Measurements from ENCODE around the gene DHDDS. TPM values are rescaled to one million over a fixed set of nuclear protein-coding genes. Genes with fewer than 3 reads are reported as not detected.

The DHDDS gene
- total and polyA plus RNA-seq, 2 of the 13 experiments (the other 11 are each of a cell fraction or from before 2014, with no cell fraction given) = 18.9 to 28.3 TPM

GRCh38 chr1:26500488-26501175, 68.5 kb downstream of the DHDDS start (continued):
- TF ChIP-seq ZBED4 (CRISPR knock-in tag; IDR thresholded peaks at IDR 0.05; ENCODE audit: borderline replicate concordance) (no peak), ZIK1 (CRISPR knock-in tag; IDR thresholded peaks at IDR 0.05; ENCODE audit: borderline replicate concordance, low read depth) (peak; percentile 31; the same call in 1 of the 2 replicates), NR3C1 (CRISPR knock-in tag; IDR thresholded peaks at IDR 0.05) (no peak), ZNF468 (CRISPR knock-in tag; IDR thresholded peaks at IDR 0.05) (peak; percentile 75; the same call in 1 of the 2 replicates), ZBTB7B (CRISPR knock-in tag; IDR thresholded peaks at IDR 0.05) (no peak; the same call in 1 of the 2 replicates), RARG (CRISPR knock-in tag; IDR thresholded peaks at IDR 0.05; ENCODE audit: low read depth) (no peak), ZNF121 (CRISPR knock-in tag; IDR thresholded peaks at IDR 0.05) (no peak), FOXC1 (CRISPR knock-in tag; IDR thresholded peaks at IDR 0.05; ENCODE audit: borderline replicate concordance) (peak; percentile 89), GABPA (IDR thresholded peaks at IDR 0.05; ENCODE audit: low read depth, low read length) (peak; percentile 41; the same call in 1 of the 2 replicates), GABPA (CRISPR knock-in tag; IDR thresholded peaks at IDR 0.05; ENCODE audit: low read depth) (no peak), ZNF431 (CRISPR knock-in tag; IDR thresholded peaks at IDR 0.05; ENCODE audit: borderline replicate concordance, low read depth) (peak; percentile 33; the same call in 1 of the 2 replicates), ADNP (CRISPR knock-in tag; IDR thresholded peaks at IDR 0.05) (no peak), ZNF709 (CRISPR knock-in tag; IDR thresholded peaks at IDR 0.05) (peak; percentile 90)
- TF ChIP-seq, protein P1, sequence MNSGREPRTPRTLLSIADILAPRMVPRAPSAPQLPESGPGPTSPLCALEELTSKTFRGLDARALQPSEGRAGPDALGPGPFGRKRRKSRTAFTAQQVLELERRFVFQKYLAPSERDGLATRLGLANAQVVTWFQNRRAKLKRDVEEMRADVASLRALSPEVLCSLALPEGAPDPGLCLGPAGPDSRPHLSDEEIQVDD (CRISPR knock-in tag; IDR thresholded peaks at IDR 0.05; ENCODE audit: borderline replicate concordance) = peak; percentile 78
- TF ChIP-seq, protein P2, sequence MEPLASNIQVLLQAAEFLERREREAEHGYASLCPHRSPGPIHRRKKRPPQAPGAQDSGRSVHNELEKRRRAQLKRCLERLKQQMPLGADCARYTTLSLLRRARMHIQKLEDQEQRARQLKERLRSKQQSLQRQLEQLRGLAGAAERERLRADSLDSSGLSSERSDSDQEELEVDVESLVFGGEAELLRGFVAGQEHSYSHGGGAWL (CRISPR knock-in tag; IDR thresholded peaks at IDR 0.05) = peak; percentile 85
- TF ChIP-seq, protein P3, sequence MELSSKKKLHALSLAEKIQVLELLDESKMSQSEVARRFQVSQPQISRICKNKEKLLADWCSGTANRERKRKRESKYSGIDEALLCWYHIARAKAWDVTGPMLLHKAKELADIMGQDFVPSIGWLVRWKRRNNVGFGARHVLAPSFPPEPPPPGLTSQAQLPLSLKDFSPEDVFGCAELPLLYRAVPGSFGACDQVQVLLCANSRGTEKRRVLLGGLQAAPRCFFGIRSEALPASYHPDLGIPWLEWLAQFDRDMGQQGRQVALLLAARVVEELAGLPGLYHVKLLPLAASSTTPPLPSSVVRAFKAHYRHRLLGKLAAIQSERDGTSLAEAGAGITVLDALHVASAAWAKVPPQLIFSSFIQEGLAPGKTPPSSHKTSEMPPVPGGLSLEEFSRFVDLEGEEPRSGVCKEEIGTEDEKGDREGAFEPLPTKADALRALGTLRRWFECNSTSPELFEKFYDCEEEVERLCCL (CRISPR knock-in tag; IDR thresholded peaks at IDR 0.05; ENCODE audit: borderline replicate concordance) = no peak; the same call in 1 of the 2 replicates
- TF ChIP-seq, protein P4, sequence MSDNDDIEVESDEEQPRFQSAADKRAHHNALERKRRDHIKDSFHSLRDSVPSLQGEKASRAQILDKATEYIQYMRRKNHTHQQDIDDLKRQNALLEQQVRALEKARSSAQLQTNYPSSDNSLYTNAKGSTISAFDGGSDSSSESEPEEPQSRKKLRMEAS (IDR thresholded peaks at IDR 0.05) = peak; percentile 92
- TF ChIP-seq, protein P5, sequence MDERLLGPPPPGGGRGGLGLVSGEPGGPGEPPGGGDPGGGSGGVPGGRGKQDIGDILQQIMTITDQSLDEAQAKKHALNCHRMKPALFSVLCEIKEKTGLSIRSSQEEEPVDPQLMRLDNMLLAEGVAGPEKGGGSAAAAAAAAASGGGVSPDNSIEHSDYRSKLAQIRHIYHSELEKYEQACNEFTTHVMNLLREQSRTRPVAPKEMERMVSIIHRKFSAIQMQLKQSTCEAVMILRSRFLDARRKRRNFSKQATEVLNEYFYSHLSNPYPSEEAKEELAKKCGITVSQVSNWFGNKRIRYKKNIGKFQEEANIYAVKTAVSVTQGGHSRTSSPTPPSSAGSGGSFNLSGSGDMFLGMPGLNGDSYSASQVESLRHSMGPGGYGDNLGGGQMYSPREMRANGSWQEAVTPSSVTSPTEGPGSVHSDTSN (CRISPR knock-in tag; IDR thresholded peaks at IDR 0.05) = no peak
